ENCODE results near the gene GLUD1.
"Not testable (repeated sequence)": the region's sequence is repeated elsewhere in the genome, so short reads cannot be mapped to it uniquely, and the experiment has no call there.

Gene GLUD1

GRCh38 chr10:87045434-87045938, 49.2 kb downstream of the GLUD1 start:
- no peak for DNase-seq (ENCODE audit: low spot score)

GRCh38 chr10:87043579-87043978, 51.1 kb downstream of the GLUD1 start:
- DNase-seq (ENCODE audit: low spot score): not testable (repeated sequence)

GRCh38 chr10:87038786-87039185, 55.9 kb downstream of the GLUD1 start:
- no peak for DNase-seq (ENCODE audit: low spot score)

- DNase-seq (ENCODE audit: low spot score): no peak
These were observed 56.3 kb downstream of the GLUD1 start for GRCh38 chr10:87038286-87038717.

GRCh38 chr10:87036623-87037022, 58.0 kb downstream of the GLUD1 start:
- DNase-seq (ENCODE audit: low spot score): no peak

- no peak for DNase-seq (ENCODE audit: low spot score)
These were observed 63.6 kb downstream of the GLUD1 start for GRCh38 chr10:87030912-87031635.

GRCh38 chr10:87030419-87030818, 64.2 kb downstream of the GLUD1 start:
- DNase-seq (ENCODE audit: low spot score): not testable (repeated sequence)

- DNase-seq (ENCODE audit: low spot score): not testable (repeated sequence)
These were observed 67.7 kb downstream of the GLUD1 start for GRCh38 chr10:87026747-87027508.

- not testable (repeated sequence) for DNase-seq (ENCODE audit: low spot score)
These were observed 69.2 kb downstream of the GLUD1 start for GRCh38 chr10:87025285-87025958.

- not testable (repeated sequence) for DNase-seq (ENCODE audit: low spot score)
These were observed 74.6 kb downstream of the GLUD1 start, which contains the start of gene FAM25A for GRCh38 chr10:87020056-87020455. TSS of gene FAM25A (plus strand) at chr10:87020294. CDS start at chr10:87020325, 31 bp downstream.

- DNase-seq (ENCODE audit: low spot score): not testable (repeated sequence)
These were observed 75.1 kb downstream of the GLUD1 start for GRCh38 chr10:87019504-87019903.

- not testable (repeated sequence) for DNase-seq (ENCODE audit: low spot score)
These were observed 75.6 kb downstream of the GLUD1 start for GRCh38 chr10:87019066-87019465.

GRCh38 chr10:87018127-87018526, 76.5 kb downstream of the GLUD1 start:
- not testable (repeated sequence) for DNase-seq (ENCODE audit: low spot score)

- not testable (repeated sequence) for DNase-seq (ENCODE audit: low spot score)
These were observed 79.5 kb downstream of the GLUD1 start for GRCh38 chr10:87014986-87015716.

- not testable (repeated sequence) for DNase-seq (ENCODE audit: low spot score)
These were observed 81.1 kb downstream of the GLUD1 start for GRCh38 chr10:87013528-87013927.

GRCh38 chr10:87009134-87009696, 85.4 kb downstream of the GLUD1 start:
- not testable (repeated sequence) for DNase-seq (ENCODE audit: low spot score)

- not testable (repeated sequence) for DNase-seq (ENCODE audit: low spot score)
These were observed 86.3 kb downstream of the GLUD1 start for GRCh38 chr10:87008303-87008702.

- DNase-seq (ENCODE audit: low spot score): not testable (repeated sequence)
These were observed 87.0 kb downstream of the GLUD1 start for GRCh38 chr10:87007674-87008073.

- DNase-seq (ENCODE audit: low spot score): not testable (repeated sequence)
These were observed 87.5 kb downstream of the GLUD1 start for GRCh38 chr10:87007124-87007523.

- DNase-seq (ENCODE audit: low spot score): no peak
These were observed 94.2 kb downstream of the GLUD1 start for GRCh38 chr10:87000491-87000890.

Measured in AG08395 (cell line).